Esophagus muscularis mucosa (tissue), 4 donors: ENCODE results near the gene CCN6.
"Not testable (repeated sequence)": the region's sequence is repeated elsewhere in the genome, so short reads cannot be mapped to it uniquely, and the experiment has no call there.

Experiments
- EP300 ChIP-seq: sonication (generic); formaldehyde crosslinking; IDR thresholded peaks from one replicate; pipeline ENCODE4 v1.6.1; 2017; ENCODE audit warnings: antibody characterized with exemption
- POLR2A ChIP-seq: fragments of 450-650 bp; IDR thresholded peaks from one replicate; pipeline ENCODE4 v1.6.1; 2017; ENCODE audit warnings: antibody characterized with exemption, moderate library complexity, mild to moderate bottlenecking, low read depth
- POLR2AphosphoS5 ChIP-seq, 2 donors: sonication (generic); formaldehyde crosslinking; IDR thresholded peaks; one replicate each; pipeline ENCODE4 v1.6.1; 2017; ENCODE audit warnings: antibody characterized with exemption in 2 of 2
- TF ChIP-seq, protein P1 (sequence below), 3 experiments: fragments of 200-600 bp in 2 of 3; fragments of 450-650 bp in 1 of 3; sonication (generic) in 2 of 3; IDR thresholded peaks; one replicate each; pipeline ENCODE4 v1.5.1; 2017 to 2019; ENCODE audit warnings: antibody characterized with exemption in 3 of 3, mild to moderate bottlenecking in 2 of 3, moderate library complexity in 1 of 3

DNA sequence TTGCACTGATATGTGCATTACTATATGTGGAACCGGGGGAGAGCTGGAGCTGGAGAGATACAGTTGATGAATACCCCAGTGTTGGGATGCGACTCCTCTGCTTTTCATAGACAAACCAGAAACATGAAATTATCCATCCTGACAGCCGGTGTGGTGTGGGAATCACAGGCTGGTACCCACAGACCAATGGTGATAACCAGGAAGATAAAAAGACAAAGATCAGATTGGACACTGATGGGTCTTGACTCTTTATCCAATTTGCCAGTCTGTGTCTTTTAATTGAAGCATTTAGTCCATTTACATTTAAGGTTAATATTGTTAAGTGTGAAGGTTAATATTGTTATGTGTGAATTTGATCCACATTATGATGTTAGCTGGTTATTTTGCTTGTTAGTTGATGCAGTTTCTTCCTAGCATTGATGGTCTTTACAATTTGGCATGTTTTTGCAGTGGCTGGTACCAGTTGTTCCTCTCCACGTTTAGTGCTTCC is 2.6 kb upstream of the CCN6 start:
- TF ChIP-seq, protein P1, sequence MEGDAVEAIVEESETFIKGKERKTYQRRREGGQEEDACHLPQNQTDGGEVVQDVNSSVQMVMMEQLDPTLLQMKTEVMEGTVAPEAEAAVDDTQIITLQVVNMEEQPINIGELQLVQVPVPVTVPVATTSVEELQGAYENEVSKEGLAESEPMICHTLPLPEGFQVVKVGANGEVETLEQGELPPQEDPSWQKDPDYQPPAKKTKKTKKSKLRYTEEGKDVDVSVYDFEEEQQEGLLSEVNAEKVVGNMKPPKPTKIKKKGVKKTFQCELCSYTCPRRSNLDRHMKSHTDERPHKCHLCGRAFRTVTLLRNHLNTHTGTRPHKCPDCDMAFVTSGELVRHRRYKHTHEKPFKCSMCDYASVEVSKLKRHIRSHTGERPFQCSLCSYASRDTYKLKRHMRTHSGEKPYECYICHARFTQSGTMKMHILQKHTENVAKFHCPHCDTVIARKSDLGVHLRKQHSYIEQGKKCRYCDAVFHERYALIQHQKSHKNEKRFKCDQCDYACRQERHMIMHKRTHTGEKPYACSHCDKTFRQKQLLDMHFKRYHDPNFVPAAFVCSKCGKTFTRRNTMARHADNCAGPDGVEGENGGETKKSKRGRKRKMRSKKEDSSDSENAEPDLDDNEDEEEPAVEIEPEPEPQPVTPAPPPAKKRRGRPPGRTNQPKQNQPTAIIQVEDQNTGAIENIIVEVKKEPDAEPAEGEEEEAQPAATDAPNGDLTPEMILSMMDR (IDR thresholded peaks at IDR 0.05) = not testable (repeated sequence)
- TF ChIP-seq POLR2A; POLR2AphosphoS5 (IDR thresholded peaks at IDR 0.05); EP300: not testable (repeated sequence)
